G401.6 (cell line): ENCODE measurements around the gene KPNB1.

Source experiments
- FAIRE-seq: peaks from 2 replicates; lab custom pipeline; 2012; peaks lifted over from hg19 to GRCh38; lab: Jason Lieb, UNC

KPNB1 gene

GRCh38 chr17:47732399-47733046 is 82.8 kb downstream of the KPNB1 start:
- no peak for FAIRE-seq

GRCh38 chr17:47733047-47733673 is 83.4 kb downstream of the KPNB1 start, which contains the start of gene TBX21:
Gene TBX21 (plus strand): TSS chr17:47733236. CDS start chr17:47733455, 219 bp downstream.
- FAIRE-seq = no peak

- no peak for FAIRE-seq
These were observed 84.1 kb downstream of the KPNB1 start for GRCh38 chr17:47733674-47734410.

- no peak for FAIRE-seq
These were observed 85.4 kb downstream of the KPNB1 start for GRCh38 chr17:47735139-47735464.
